Esophagus squamous epithelium (tissue), 5 donors: ENCODE measurements around the gene SELENOV. TPM values are rescaled to one million over a fixed set of nuclear protein-coding genes. Genes with fewer than 3 reads are reported as not detected.
A peak's percentile ranks its signal among the peaks of the same experiment; 100 is the strongest.

Experiments used
- DNase-seq: peaks from one replicate; lab custom pipeline; 2025; lab: John Stamatoyannopoulos, UW
- H3K27ac ChIP-seq, 4 donors: fragments of 200-600 bp; sonication (generic); one replicate each; pipeline ENCODE4 v1.5.1; 2016 to 2019; ENCODE audit warnings: mild to moderate bottlenecking in 1 of 4
- H3K27me3 ChIP-seq, 4 donors: fragments of 200-600 bp; sonication (generic); 1 replicate in 3 of 4; 2 replicates in 1 of 4; pipeline versions ENCODE4 v1.5.1 to v1.6.0; 2017 to 2021; ENCODE audit warnings: antibody characterized with exemption in 1 of 4
- H3K36me3 ChIP-seq, 3 donors: fragments of 200-600 bp; sonication (generic); one replicate each; pipeline ENCODE4 v1.5.1; 2016 to 2019
- H3K4me1 ChIP-seq, 3 donors: fragments of 200-600 bp; sonication (generic); one replicate each; pipeline ENCODE4 v1.5.1; 2017 to 2019
- H3K4me3 ChIP-seq, 4 donors: fragments of 200-600 bp; sonication (generic); 1 replicate in 3 of 4; 2 replicates in 1 of 4; pipeline ENCODE4 v1.5.1; 2016 to 2019; ENCODE audit warnings: mild to moderate bottlenecking in 2 of 4, moderate library complexity in 1 of 4
- H3K9me3 ChIP-seq, 3 donors: fragments of 200-600 bp; sonication (generic); one replicate each; pipeline ENCODE4 v1.5.1; 2016 to 2019
- CTCF ChIP-seq, 6 experiments: fragments of 450-650 bp in 4 of 6; fragments of 200-600 bp in 2 of 6; sonication (generic) in 2 of 6; IDR thresholded peaks; one replicate each; pipeline ENCODE4 v1.5.1; 2016 to 2019; ENCODE audit warnings: antibody characterized with exemption in 6 of 6, mild to moderate bottlenecking in 4 of 6, moderate library complexity in 4 of 6
- POLR2A ChIP-seq, 4 donors: fragments of 450-650 bp; IDR thresholded peaks; one replicate each; pipeline ENCODE4 v1.6.1; 2017; ENCODE audit warnings: antibody characterized with exemption in 4 of 4, mild to moderate bottlenecking in 4 of 4, moderate library complexity in 3 of 4
- WGBS, 2 donors: methylation state at CpG; one replicate each; pipeline ENCODE4 v1.1.5; 2018; 5-methylcytosine and 5-hydroxymethylcytosine counted together
- intact Hi-C: fragments of 100-400 bp; cut with DNase I; formaldehyde crosslinking; loops from one replicate; pipeline ENCODE4 v1.15.0; 2022
- total RNA-seq, 4 donors: library from RNA; depleted of rRNA; stranded (reverse); fragments of >200 nt; gene quantifications; one replicate each; pipeline ENCODE4 v1.1.0, GENCODE V29; 2016
- donor health status: DM: yes; HTN: yes; CAD: no.

Gene SELENOV
- total RNA-seq, 4 donors from 2014 or later: not detected

- TF ChIP-seq CTCF (IDR thresholded peaks at IDR 0.05): peak in 1 of 6 experiments; percentile 19
- no peak for TF ChIP-seq POLR2A (IDR thresholded peaks at IDR 0.05)
Measured at GRCh38 chr19:39497996-39498797, 16.7 kb upstream of the SELENOV start.

GRCh38 chr19:39498798-39499642 is 15.9 kb upstream of the SELENOV start, which contains the start of gene DLL3:
TSS of gene DLL3 (plus strand) at chr19:39498947. CDS start at chr19:39498975, 28 bp downstream.
- H3K4me1 ChIP-seq: peaks cover 15 to 29% (median 17%) of the 10 kb centered on the region in 3 donors
- no peak within 1 kb of the TSS for H3K27ac ChIP-seq
- WGBS, 2 donors: 0 to 4% methylated on average over 4 to 14 of the region's 60 CpGs
- no peak for TF ChIP-seq POLR2A (IDR thresholded peaks at IDR 0.05)
- H3K27me3 ChIP-seq: peaks cover 5 to 87% (median 25%) of the 10 kb centered on the region in 4 donors
- no peak for DNase-seq
- peaks cover 0 to 6% (median 0%) of the 10 kb centered on the region in 3 donors for H3K9me3 ChIP-seq
- H3K36me3 ChIP-seq: no peaks in the 10 kb centered on the region
- intact Hi-C loops: no loop called here
- H3K4me3 ChIP-seq: peak within 1 kb of the TSS in 1 of 4 donors; percentile 44

More at GRCh38 chr19:39497996-39498797, 16.7 kb upstream of the SELENOV start:
- Histone ChIP-seq H3K27ac (no peak overlapping the region), H3K36me3 (no peaks in the 10 kb centered on the region), H3K4me1 (peaks cover 15 to 28% (median 17%) of the 10 kb centered on the region in 3 donors), H3K4me3 (peak overlapping the region in 1 of 4 donors; percentile 44), H3K9me3 (peaks cover 0 to 6% (median 0%) of the 10 kb centered on the region in 3 donors), H3K27me3 (peaks cover 5 to 78% (median 24%) of the 10 kb centered on the region in 4 donors)
- intact Hi-C loops: no loop called here
- DNase-seq: no peak
- WGBS, 2 donors: 2% methylated on average over 24 to 30 of the region's 40 CpGs

- TF ChIP-seq CTCF (IDR thresholded peaks at IDR 0.05) (no peak), POLR2A (IDR thresholded peaks at IDR 0.05) (no peak)
- 60 to 77% methylated on average over 8 of the region's 8 CpGs for WGBS, 2 donors
- Histone ChIP-seq H3K27ac (no peak overlapping the region), H3K4me3 (no peak overlapping the region), H3K27me3 (peaks cover 5 to 96% (median 27%) of the 10 kb centered on the region in 4 donors), H3K4me1 (peaks cover 15 to 29% (median 17%) of the 10 kb centered on the region in 3 donors), H3K36me3 (no peaks in the 10 kb centered on the region), H3K9me3 (peaks cover 0 to 6% (median 0%) of the 10 kb centered on the region in 3 donors)
- intact Hi-C loops: no loop called here
- no peak for DNase-seq
Measured at GRCh38 chr19:39499932-39500331, 15.0 kb upstream of the SELENOV start.

GRCh38 chr19:39500543-39500942 is 14.4 kb upstream of the SELENOV start:
- intact Hi-C loops: no loop called here
- H3K27ac ChIP-seq: no peak overlapping the region
- no peak overlapping the region for H3K4me3 ChIP-seq
- 29 to 45% methylated on average over 3 to 4 of the region's 4 CpGs for WGBS, 2 donors
- no peak for DNase-seq
- H3K36me3 ChIP-seq: no peaks in the 10 kb centered on the region
- H3K9me3 ChIP-seq: peaks cover 0 to 6% (median 0%) of the 10 kb centered on the region in 3 donors
- TF ChIP-seq POLR2A (IDR thresholded peaks at IDR 0.05): no peak
- TF ChIP-seq CTCF (IDR thresholded peaks at IDR 0.05): no peak
- peaks cover 5 to 100% (median 27%) of the 10 kb centered on the region in 4 donors for H3K27me3 ChIP-seq
- H3K4me1 ChIP-seq: peaks cover 15 to 29% (median 17%) of the 10 kb centered on the region in 3 donors

- TF ChIP-seq POLR2A (IDR thresholded peaks at IDR 0.05) (no peak), CTCF (IDR thresholded peaks at IDR 0.05) (no peak)
- WGBS, 2 donors: 58 to 67% methylated on average over 4 to 5 of the region's 5 CpGs
- intact Hi-C loops: no loop called here
Measured at GRCh38 chr19:39501340-39501739, 13.6 kb upstream of the SELENOV start.

More at GRCh38 chr19:39501340-39501739, 13.6 kb upstream of the SELENOV start:
- DNase-seq: no peak
- Histone ChIP-seq H3K4me3 (no peak overlapping the region), H3K36me3 (no peaks in the 10 kb centered on the region), H3K4me1 (peaks cover 15 to 29% (median 17%) of the 10 kb centered on the region in 3 donors), H3K9me3 (peaks cover 0 to 6% (median 0%) of the 10 kb centered on the region in 3 donors), H3K27me3 (peaks cover 5 to 100% (median 27%) of the 10 kb centered on the region in 4 donors), H3K27ac (no peak overlapping the region)
